ENCODE data around the gene SNX13. TPM values are rescaled to one million over a fixed set of nuclear protein-coding genes. Genes with fewer than 3 reads are reported as not detected.

The SNX13 gene
- total RNA-seq, 1 donor from 2014 or later: 35.5 TPM

DNA sequence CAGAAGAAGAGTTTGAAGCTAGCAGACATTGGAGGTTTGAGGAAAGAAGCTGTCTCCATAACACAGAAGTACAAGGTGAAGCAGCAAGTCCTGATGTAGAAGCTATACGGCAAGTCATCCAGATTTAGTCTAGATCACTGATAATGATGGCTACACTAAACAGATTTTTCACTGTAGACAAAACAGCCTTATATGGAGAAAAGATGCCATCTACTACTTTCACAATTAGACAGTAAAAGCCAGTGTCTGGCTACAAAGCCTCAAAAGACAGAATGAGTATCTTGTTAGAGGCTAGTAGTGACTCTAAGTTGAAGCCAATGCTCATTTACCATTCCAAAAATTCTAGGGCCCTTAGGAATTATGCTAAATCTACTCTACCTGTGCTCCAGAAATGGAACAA is 85.1 kb downstream of the SNX13 start:
- no peaks in the 10 kb centered on the region for H3K27me3 Mint-ChIP-seq (ENCODE audit: low read depth)
- TF ChIP-seq, protein P1, sequence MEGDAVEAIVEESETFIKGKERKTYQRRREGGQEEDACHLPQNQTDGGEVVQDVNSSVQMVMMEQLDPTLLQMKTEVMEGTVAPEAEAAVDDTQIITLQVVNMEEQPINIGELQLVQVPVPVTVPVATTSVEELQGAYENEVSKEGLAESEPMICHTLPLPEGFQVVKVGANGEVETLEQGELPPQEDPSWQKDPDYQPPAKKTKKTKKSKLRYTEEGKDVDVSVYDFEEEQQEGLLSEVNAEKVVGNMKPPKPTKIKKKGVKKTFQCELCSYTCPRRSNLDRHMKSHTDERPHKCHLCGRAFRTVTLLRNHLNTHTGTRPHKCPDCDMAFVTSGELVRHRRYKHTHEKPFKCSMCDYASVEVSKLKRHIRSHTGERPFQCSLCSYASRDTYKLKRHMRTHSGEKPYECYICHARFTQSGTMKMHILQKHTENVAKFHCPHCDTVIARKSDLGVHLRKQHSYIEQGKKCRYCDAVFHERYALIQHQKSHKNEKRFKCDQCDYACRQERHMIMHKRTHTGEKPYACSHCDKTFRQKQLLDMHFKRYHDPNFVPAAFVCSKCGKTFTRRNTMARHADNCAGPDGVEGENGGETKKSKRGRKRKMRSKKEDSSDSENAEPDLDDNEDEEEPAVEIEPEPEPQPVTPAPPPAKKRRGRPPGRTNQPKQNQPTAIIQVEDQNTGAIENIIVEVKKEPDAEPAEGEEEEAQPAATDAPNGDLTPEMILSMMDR (IDR thresholded peaks at IDR 0.05): no peak
- no peak overlapping the region for H3K27ac Mint-ChIP-seq (ENCODE audit: unreplicated experiment)
- DNase-seq (ENCODE audit: low spot score): no peak
- peaks cover 3% of the 10 kb centered on the region for H3K4me1 Mint-ChIP-seq (ENCODE audit: low read depth)
- peaks cover 19% of the 10 kb centered on the region for H3K36me3 Mint-ChIP-seq (ENCODE audit: low read depth)
- no peak overlapping the region for H3K4me3 Mint-ChIP-seq (ENCODE audit: unreplicated experiment)
- peaks cover 17% of the 10 kb centered on the region for H3K9me3 Mint-ChIP-seq (ENCODE audit: low read depth)

- H3K27me3 Mint-ChIP-seq (ENCODE audit: low read depth): no peaks in the 10 kb centered on the region
- H3K4me1 Mint-ChIP-seq (ENCODE audit: low read depth): peaks cover 8% of the 10 kb centered on the region
- no peak overlapping the region for H3K4me3 Mint-ChIP-seq (ENCODE audit: unreplicated experiment)
- no peak overlapping the region for H3K27ac Mint-ChIP-seq (ENCODE audit: unreplicated experiment)
- peaks cover 11% of the 10 kb centered on the region for H3K9me3 Mint-ChIP-seq (ENCODE audit: low read depth)
- H3K36me3 Mint-ChIP-seq (ENCODE audit: low read depth): peaks cover 15% of the 10 kb centered on the region
- TF ChIP-seq, protein P1 (IDR thresholded peaks at IDR 0.05): no peak
- DNase-seq (ENCODE audit: low spot score): no peak
Measured at GRCh38 chr7:17854261-17855047, 85.8 kb downstream of the SNX13 start.

DNA sequence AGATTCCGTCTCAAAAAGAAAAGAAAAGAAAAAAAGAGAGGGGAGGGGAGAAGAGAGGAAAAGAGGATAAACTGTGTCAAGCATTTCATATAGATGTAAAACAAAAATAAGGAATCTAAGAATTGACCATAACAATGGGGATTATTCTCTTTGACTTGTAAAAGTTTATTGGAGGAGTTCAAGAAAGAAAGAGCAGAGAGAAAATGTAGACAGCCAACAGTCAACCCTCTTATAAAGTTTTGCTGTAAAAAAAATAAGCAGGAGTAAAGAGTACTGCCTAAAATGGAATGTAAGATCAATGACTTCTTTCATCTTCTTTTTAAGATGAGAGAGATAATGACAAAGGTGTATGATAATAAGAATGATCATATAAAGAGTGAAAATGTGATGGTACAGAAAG is 87.9 kb downstream of the SNX13 start:
- Mint-ChIP-seq H3K27ac (ENCODE audit: unreplicated experiment) (peak overlapping the region; percentile 15), H3K27me3 (ENCODE audit: low read depth) (no peaks in the 10 kb centered on the region), H3K4me3 (ENCODE audit: unreplicated experiment) (no peak overlapping the region), H3K9me3 (ENCODE audit: low read depth) (peaks cover 17% of the 10 kb centered on the region), H3K4me1 (ENCODE audit: low read depth) (peaks cover 9% of the 10 kb centered on the region), H3K36me3 (ENCODE audit: low read depth) (peaks cover 20% of the 10 kb centered on the region)
- TF ChIP-seq, protein P1 (IDR thresholded peaks at IDR 0.05): no peak
- no peak for DNase-seq (ENCODE audit: low spot score)

DNA sequence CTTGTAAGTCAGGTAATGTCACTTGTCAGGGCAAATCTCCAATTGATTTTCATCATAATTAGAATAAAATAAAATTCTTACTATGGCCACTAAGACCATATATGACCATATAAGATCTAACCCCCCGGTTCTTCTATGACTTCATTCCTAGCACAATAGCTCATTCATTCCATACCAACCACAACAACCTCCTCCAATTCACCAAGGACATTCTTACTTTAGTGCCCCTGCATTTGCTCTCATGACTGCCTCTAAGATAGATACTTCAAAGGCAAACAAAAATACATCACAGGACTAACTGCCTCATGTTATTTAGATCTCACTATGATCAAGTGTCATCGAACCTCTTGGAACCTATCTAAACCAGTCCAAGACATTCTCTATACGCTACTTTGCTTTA is 90.8 kb downstream of the SNX13 start:
- peaks cover 14% of the 10 kb centered on the region for H3K36me3 Mint-ChIP-seq (ENCODE audit: low read depth)
- no peak overlapping the region for H3K4me3 Mint-ChIP-seq (ENCODE audit: unreplicated experiment)
- no peaks in the 10 kb centered on the region for H3K27me3 Mint-ChIP-seq (ENCODE audit: low read depth)
- no peak overlapping the region for H3K27ac Mint-ChIP-seq (ENCODE audit: unreplicated experiment)
- TF ChIP-seq, protein P1 (IDR thresholded peaks at IDR 0.05): no peak
- H3K4me1 Mint-ChIP-seq (ENCODE audit: low read depth): peaks cover 9% of the 10 kb centered on the region
- peaks cover 5% of the 10 kb centered on the region for H3K9me3 Mint-ChIP-seq (ENCODE audit: low read depth)
- no peak for DNase-seq (ENCODE audit: low spot score)

GRCh38 chr7:17848516-17848915 is 91.8 kb downstream of the SNX13 start:
- Mint-ChIP-seq H3K27me3 (ENCODE audit: low read depth) (no peaks in the 10 kb centered on the region), H3K27ac (ENCODE audit: unreplicated experiment) (no peak overlapping the region), H3K4me1 (ENCODE audit: low read depth) (peaks cover 15% of the 10 kb centered on the region), H3K36me3 (ENCODE audit: low read depth) (peaks cover 19% of the 10 kb centered on the region), H3K4me3 (ENCODE audit: unreplicated experiment) (no peak overlapping the region), H3K9me3 (ENCODE audit: low read depth) (peaks cover 11% of the 10 kb centered on the region)
- DNase-seq (ENCODE audit: low spot score): peak; percentile 62
- TF ChIP-seq, protein P1 (IDR thresholded peaks at IDR 0.05): no peak

All from chondrocyte (in vitro differentiated cells).